Left ventricle myocardium inferior (tissue), 1 donor: ENCODE results near the gene PTPRM. TPM values are rescaled to one million over a fixed set of nuclear protein-coding genes. Genes with fewer than 3 reads are reported as not detected.
"Not testable (repeated sequence)": the region's sequence is repeated elsewhere in the genome, so short reads cannot be mapped to it uniquely, and the experiment has no call there.

Source experiments
- DNase-seq: peaks from one replicate; pipeline ENCODE4 v3.0.0-alpha.2; 2020
- H3K27ac ChIP-seq: fragments of 200-600 bp; replicated peaks from 2 replicates; pipeline ENCODE4 v1.8.0; 2021
- H3K27me3 ChIP-seq: fragments of 200-600 bp; 2 replicates; pipeline ENCODE4 v1.8.0; 2021; ENCODE audit warnings: low read depth
- H3K36me3 ChIP-seq: fragments of 200-600 bp; 2 replicates; pipeline ENCODE4 v1.8.0; 2021
- H3K4me1 ChIP-seq: fragments of 200-600 bp; 2 replicates; pipeline ENCODE4 v1.8.0; 2021
- H3K4me3 ChIP-seq: fragments of 200-600 bp; 2 replicates; pipeline ENCODE4 v1.8.0; 2021; ENCODE audit warnings: mild to moderate bottlenecking, moderate library complexity
- H3K9me3 ChIP-seq: fragments of 200-600 bp; replicated peaks from 2 replicates; pipeline ENCODE4 v1.8.0; 2021
- CTCF ChIP-seq: fragments of 200-600 bp; IDR thresholded peaks from 2 replicates; pipeline ENCODE4 v1.8.0; 2021; ENCODE audit warnings: antibody characterized with exemption, mild to moderate bottlenecking, borderline replicate concordance
- intact Hi-C: fragments of 100-400 bp; cut with micrococcal nuclease; formaldehyde crosslinking; loops from one replicate; pipeline ENCODE4 v1.11.0; 2022
- total RNA-seq: library from RNA; stranded (reverse); fragmentation: NEBNext Ultra II Directional; extraction: Animal tissue kit (Norgen Biotek cat#: 25700); gene quantifications from one replicate; pipeline ENCODE4 v1.2.1, GENCODE V29; 2021
- donor health status: DM: no; HTN: yes; CAD: no; lungs with severe emphysema.

PTPRM gene
- total RNA-seq, 1 donor from 2014 or later, result 132 TPM

- H3K27me3 ChIP-seq, result no peaks in the 10 kb centered on the region
- H3K4me1 ChIP-seq, result peaks cover 88% of the 10 kb centered on the region
- H3K36me3 ChIP-seq, result no peaks in the 10 kb centered on the region
- no peak overlapping the region for H3K4me3 ChIP-seq
- intact Hi-C loops, result no loop called here
- no peak for DNase-seq
- no peaks in the 10 kb centered on the region for H3K9me3 ChIP-seq
- no peak overlapping the region for H3K27ac ChIP-seq
- no peak for TF ChIP-seq CTCF
Measured at GRCh38 chr18:7958081-7958896, 391.2 kb downstream of the PTPRM start.

GRCh38 chr18:7958897-7959146, 391.7 kb downstream of the PTPRM start:
- DNase-seq, result no peak
- Histone ChIP-seq H3K4me3 (no peak overlapping the region), H3K4me1 (peaks cover 88% of the 10 kb centered on the region), H3K9me3 (no peaks in the 10 kb centered on the region), H3K36me3 (no peaks in the 10 kb centered on the region), H3K27me3 (no peaks in the 10 kb centered on the region), H3K27ac (no peak overlapping the region)
- intact Hi-C loops, result no loop called here
- TF ChIP-seq CTCF, result no peak

- DNase-seq, intact Hi-C loops, H3K36me3 ChIP-seq, H3K27ac ChIP-seq, H3K27me3 ChIP-seq, H3K9me3 ChIP-seq, H3K4me3 ChIP-seq: not testable (repeated sequence)
- peaks cover 29% of the 10 kb centered on the region for H3K4me1 ChIP-seq
Measured at GRCh38 chr18:7966682-7967081, 399.6 kb downstream of the PTPRM start.

- Histone ChIP-seq H3K27me3 (no peaks in the 10 kb centered on the region), H3K27ac (peak overlapping the region; percentile 64), H3K4me3 (peak overlapping the region; percentile 24), H3K9me3 (no peaks in the 10 kb centered on the region), H3K4me1 (peaks cover 48% of the 10 kb centered on the region), H3K36me3 (peaks cover 4% of the 10 kb centered on the region)
- no peak for DNase-seq
- no peak for TF ChIP-seq CTCF
- intact Hi-C loops, result no loop called here
Measured at GRCh38 chr18:7974200-7974874, 407.2 kb downstream of the PTPRM start.

- no peak for TF ChIP-seq CTCF
- intact Hi-C loops, result no loop called here
Measured at GRCh38 chr18:7977897-7978296, 410.8 kb downstream of the PTPRM start.

GRCh38 chr18:7978834-7979233, 411.7 kb downstream of the PTPRM start:
- no peak for TF ChIP-seq CTCF
- Histone ChIP-seq H3K27me3 (no peaks in the 10 kb centered on the region), H3K4me3 (no peak overlapping the region), H3K9me3 (no peaks in the 10 kb centered on the region), H3K36me3 (peaks cover 4% of the 10 kb centered on the region), H3K27ac (no peak overlapping the region), H3K4me1 (peaks cover 67% of the 10 kb centered on the region)
- intact Hi-C loops, result no loop called here
- DNase-seq, result no peak

More at GRCh38 chr18:7977897-7978296, 410.8 kb downstream of the PTPRM start:
- peaks cover 57% of the 10 kb centered on the region for H3K4me1 ChIP-seq
- DNase-seq, result no peak
- no peaks in the 10 kb centered on the region for H3K27me3 ChIP-seq
- H3K4me3 ChIP-seq, result no peak overlapping the region
- peaks cover 4% of the 10 kb centered on the region for H3K36me3 ChIP-seq
- H3K27ac ChIP-seq, result peak overlapping the region; percentile 9
- no peaks in the 10 kb centered on the region for H3K9me3 ChIP-seq
